AG04450 (cell line): Measurements from ENCODE around the gene HES6. TPM values are rescaled to one million over a fixed set of nuclear protein-coding genes. Genes with fewer than 3 reads are reported as not detected.

Source experiments
- CTCF ChIA-PET: fragments of 300-600, 350-600 bp; formaldehyde crosslinking; extraction: SDS; loops from one replicate; lab custom pipeline; 2022; ENCODE audit warnings: antibody characterized with exemption, inconsistent platforms; lab: Charles Lee
- POLR2A ChIA-PET: fragments of 350-600 bp; formaldehyde crosslinking; extraction: SDS; loops from one replicate; lab custom pipeline; 2021; ENCODE audit warnings: antibody characterized with exemption, inconsistent platforms; lab: Yijun Ruan, JAX
- DNase-seq: peaks from one replicate; pipeline ENCODE4 v3.0.0-alpha.2; 2011; ENCODE audit warnings: low read depth, low spot score
- H3K27ac ChIP-seq: one replicate; pipeline ENCODE4 v1.5.1; 2012; ENCODE audit warnings: low read depth, low read length, control low read depth
- H3K27me3 ChIP-seq: one replicate; pipeline ENCODE4 v1.6.0; 2012; ENCODE audit warnings: low read length; ENCODE audit not compliant: control insufficient read depth, insufficient read depth
- H3K4me3 ChIP-seq: 2 replicates; pipeline ENCODE4 v1.5.1; 2011; ENCODE audit warnings: mild to moderate bottlenecking, low read depth, low read length, control low read depth
- H3K9me3 ChIP-seq: 2 replicates; pipeline ENCODE4 v1.5.1; 2012; ENCODE audit warnings: low read length; ENCODE audit not compliant: control insufficient read depth, insufficient read depth
- polyA plus RNA-seq: library from polyadenylated mRNA; depleted of rRNA; stranded (reverse); fragments of >200 nt; gene quantifications from 2 replicates; pipeline ENCODE4 v1.2.3, GENCODE V29; 2011
- TF ChIP-seq, protein P1 (sequence below): IDR thresholded peaks from 2 replicates; pipeline ENCODE4 v1.5.1; 2011; ENCODE audit warnings: low read depth, low read length, control low read depth, inconsistent platforms

HES6 gene
- polyA plus RNA-seq, 1 experiment, result 2.9 TPM

DNA sequence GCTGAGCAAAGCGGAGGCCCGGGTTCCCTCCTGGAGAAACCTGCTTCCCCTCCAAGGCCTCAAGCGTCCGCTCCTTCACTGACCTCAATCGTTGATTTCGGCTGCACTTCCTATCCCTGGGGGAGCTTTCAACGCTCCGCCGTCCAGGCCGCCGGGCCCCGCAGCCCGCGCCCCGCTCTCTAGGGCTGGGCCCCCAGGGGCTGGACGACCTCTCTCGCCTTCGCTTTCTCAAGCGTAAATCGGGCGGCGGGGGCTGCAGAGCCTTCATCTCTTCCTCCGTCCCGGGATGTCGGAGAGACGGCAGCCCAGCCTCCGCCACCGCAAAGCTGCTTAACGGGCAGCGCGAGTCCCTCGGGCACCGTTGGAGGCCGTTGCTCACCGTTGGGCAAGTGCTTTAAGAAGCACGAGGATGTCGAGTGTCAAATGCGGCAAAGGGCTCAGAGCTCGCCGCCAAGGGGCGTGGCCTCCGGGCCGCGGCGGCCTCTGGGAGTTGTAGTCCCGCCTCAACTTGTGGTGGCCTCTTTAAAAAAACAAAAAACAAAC is 8.5 kb downstream of the HES6 start:
- ChIA-PET CTCF (no interaction called here), POLR2A (no interaction called here)
- no peak for DNase-seq
- Histone ChIP-seq H3K27ac (peak overlapping the region; percentile 2), H3K27me3 (peaks cover 32% of the 10 kb centered on the region), H3K9me3 (peaks cover 10% of the 10 kb centered on the region), H3K4me3 (peak overlapping the region; percentile 53)
- TF ChIP-seq, protein P1, sequence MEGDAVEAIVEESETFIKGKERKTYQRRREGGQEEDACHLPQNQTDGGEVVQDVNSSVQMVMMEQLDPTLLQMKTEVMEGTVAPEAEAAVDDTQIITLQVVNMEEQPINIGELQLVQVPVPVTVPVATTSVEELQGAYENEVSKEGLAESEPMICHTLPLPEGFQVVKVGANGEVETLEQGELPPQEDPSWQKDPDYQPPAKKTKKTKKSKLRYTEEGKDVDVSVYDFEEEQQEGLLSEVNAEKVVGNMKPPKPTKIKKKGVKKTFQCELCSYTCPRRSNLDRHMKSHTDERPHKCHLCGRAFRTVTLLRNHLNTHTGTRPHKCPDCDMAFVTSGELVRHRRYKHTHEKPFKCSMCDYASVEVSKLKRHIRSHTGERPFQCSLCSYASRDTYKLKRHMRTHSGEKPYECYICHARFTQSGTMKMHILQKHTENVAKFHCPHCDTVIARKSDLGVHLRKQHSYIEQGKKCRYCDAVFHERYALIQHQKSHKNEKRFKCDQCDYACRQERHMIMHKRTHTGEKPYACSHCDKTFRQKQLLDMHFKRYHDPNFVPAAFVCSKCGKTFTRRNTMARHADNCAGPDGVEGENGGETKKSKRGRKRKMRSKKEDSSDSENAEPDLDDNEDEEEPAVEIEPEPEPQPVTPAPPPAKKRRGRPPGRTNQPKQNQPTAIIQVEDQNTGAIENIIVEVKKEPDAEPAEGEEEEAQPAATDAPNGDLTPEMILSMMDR, result no peak

DNA sequence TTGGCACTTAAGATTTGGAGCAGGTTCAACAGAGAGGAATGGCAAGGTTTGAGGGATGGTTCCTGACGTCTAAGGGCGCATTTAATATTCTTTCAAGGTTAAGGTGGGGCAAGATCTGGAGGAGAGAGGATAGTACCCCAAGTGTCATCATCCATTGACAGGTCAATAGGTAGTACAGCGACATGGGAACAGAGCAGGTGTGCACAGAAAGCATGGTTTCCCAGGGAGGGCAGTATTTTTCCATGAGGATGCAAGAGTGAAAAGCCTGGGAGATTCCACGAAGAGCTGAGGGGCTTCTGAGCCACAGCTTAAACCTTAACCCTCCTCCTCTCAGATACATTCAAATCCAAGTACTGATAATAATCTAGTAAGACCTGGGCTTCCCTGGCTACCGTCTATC is 9.1 kb downstream of the HES6 start:
- TF ChIP-seq, protein P1, result no peak
- H3K9me3 ChIP-seq, result peaks cover 10% of the 10 kb centered on the region
- no peak overlapping the region for H3K4me3 ChIP-seq
- ChIA-PET POLR2A (no interaction called here), CTCF (no interaction called here)
- no peak for DNase-seq
- H3K27ac ChIP-seq, result no peak overlapping the region
- H3K27me3 ChIP-seq, result peaks cover 27% of the 10 kb centered on the region

DNA sequence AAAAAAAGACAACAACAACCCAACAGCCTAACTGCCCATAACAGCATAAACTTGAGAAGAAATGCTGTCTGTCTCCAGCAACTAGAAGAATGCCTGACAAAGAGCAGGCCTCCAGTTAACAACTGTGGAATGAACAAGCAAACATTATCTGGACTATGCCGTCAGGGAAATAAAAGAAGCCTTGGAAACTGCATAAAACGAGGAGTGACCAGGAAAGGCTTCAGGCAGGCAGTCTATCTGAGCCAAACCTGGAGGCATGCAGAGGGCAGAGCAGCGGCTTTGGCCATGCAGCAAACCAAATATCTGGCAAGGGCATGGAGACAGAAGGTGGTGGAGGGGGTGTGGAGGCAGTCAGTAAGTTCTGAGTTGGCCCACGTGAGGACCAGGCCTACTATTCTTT is 11.1 kb downstream of the HES6 start:
- CTCF ChIA-PET, result no interaction called here
- Histone ChIP-seq H3K9me3 (peaks cover 10% of the 10 kb centered on the region), H3K27me3 (peaks cover 27% of the 10 kb centered on the region), H3K27ac (no peak overlapping the region), H3K4me3 (no peak overlapping the region)
- no peak for DNase-seq
- TF ChIP-seq, protein P1, result no peak
- POLR2A ChIA-PET, result no interaction called here

DNA sequence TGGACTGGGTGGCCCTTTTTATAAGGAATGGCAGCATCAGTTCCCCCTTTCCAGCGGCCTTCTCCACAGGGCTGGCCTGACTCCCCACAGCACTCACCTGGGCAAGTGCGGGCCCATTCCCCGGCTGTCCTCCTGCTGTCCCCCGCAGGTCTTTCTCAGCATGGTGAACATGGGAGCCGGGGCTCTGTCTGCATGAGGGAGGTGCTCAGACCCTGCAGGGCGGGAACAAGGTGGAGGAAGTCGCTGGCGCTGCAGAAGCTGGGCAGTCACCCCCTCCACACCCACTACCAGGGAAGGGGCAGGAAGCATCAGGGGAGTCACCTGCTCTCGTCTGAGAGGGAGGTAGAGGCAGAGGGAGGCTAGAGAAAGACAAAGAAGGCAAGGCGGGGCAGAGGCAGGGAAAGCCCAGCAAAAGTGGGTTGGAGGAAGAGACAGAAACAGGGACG is 12.2 kb downstream of the HES6 start:
- CTCF ChIA-PET, result no interaction called here

More for the DNA sequence above, 12.2 kb downstream of the HES6 start:
- TF ChIP-seq, protein P1, result no peak
- DNase-seq, result no peak
- no peak overlapping the region for H3K27ac ChIP-seq
- H3K9me3 ChIP-seq, result peaks cover 10% of the 10 kb centered on the region
- POLR2A ChIA-PET, result no interaction called here
- peaks cover 27% of the 10 kb centered on the region for H3K27me3 ChIP-seq
- no peak overlapping the region for H3K4me3 ChIP-seq
